Right kidney (tissue), 1 donor: Measurements from ENCODE around the gene PSMD1.
"Not testable (repeated sequence)": the region's sequence is repeated elsewhere in the genome, so short reads cannot be mapped to it uniquely, and the experiment has no call there.

Experiments used
- DNase-seq: peaks from one replicate; pipeline ENCODE4 v3.0.0-alpha.2; 2016

PSMD1 gene

GRCh38 chr2:231111987-231112386 lies 55.3 kb downstream of the PSMD1 start:
- no peak for DNase-seq

- DNase-seq = no peak
Observed at GRCh38 chr2:231113489-231113888, 56.8 kb downstream of the PSMD1 start.

GRCh38 chr2:231115651-231116050 lies 59.0 kb downstream of the PSMD1 start:
- no peak for DNase-seq

DNA sequence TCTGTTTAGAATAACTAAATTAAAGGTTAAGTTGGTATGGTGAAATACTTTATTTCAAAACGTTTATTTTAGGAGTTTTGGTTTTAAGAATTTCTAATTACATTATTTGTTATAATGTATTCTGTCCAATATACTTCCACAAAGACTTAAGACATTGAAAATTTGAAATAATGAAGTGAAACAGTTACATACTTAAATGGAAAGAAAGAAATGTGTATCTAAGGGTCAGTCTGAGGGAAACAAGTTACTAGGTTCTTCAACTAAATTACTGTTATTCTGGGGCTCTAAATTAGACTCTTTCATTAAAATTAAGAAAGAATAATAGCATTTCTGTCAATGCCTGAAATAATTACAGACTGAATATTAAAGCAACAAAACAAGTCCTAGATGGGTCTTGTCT lies 60.5 kb downstream of the PSMD1 start:
- no peak for DNase-seq

DNA sequence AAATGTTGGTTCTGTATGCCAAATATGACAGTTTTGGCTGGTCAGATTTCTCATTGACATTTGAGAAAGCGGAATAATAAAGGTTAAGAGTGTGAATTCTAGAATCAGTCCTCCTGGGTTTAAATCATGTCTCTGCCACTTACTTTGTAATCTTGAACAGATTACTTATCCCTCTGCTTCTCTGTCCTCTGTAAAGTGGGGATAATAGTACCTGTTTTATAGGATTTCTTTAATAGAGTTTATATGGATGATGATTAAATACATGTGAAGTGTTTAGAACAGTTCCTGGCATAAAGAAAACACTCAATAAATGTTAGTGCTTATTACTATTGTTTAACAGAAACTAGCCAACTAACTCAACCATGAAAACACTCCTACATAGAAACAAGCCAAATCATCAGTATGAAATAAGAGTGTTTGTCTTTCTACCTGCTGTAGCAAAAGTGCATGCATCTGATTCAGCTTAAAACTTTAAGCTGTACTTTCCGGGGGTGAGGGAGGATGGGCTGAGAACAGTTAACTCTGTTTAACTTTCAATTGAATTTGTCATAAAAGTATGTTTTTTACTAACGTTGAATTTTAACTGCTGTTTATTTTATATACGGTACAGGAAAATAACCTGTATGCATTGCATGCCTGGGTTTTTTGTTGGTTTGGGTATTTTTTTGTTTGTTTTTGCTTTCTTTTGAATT lies 61.4 kb downstream of the PSMD1 start:
- DNase-seq = no peak

DNA sequence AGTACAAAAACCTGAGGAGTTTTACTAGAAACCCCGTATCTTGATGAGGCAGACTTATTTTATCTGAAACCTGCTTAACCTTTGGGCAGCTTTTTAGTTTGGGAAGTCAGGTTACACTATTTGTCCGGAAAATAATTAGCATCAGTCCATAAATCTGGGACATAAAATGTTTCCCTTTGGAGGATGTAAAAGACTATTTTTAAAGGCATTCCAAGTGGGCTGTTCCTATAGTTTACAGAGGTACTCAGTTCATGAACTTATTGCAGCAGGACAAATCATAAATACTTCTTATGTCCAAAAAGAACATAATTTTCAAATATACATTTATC lies 61.9 kb downstream of the PSMD1 start:
- DNase-seq = no peak

GRCh38 chr2:231123362-231123898 lies 66.8 kb downstream of the PSMD1 start:
- DNase-seq = peak; percentile 63

GRCh38 chr2:231124838-231125568 lies 68.3 kb downstream of the PSMD1 start, which contains the start of gene HTR2B:
Gene HTR2B (minus strand): TSS chr2:231125042. CDS start chr2:231123764, 1,278 bp downstream.
- peak; percentile 57 for DNase-seq

GRCh38 chr2:231126123-231126522 lies 69.5 kb downstream of the PSMD1 start:
- DNase-seq = no peak

GRCh38 chr2:231127480-231127879 lies 70.8 kb downstream of the PSMD1 start:
- no peak for DNase-seq

DNA sequence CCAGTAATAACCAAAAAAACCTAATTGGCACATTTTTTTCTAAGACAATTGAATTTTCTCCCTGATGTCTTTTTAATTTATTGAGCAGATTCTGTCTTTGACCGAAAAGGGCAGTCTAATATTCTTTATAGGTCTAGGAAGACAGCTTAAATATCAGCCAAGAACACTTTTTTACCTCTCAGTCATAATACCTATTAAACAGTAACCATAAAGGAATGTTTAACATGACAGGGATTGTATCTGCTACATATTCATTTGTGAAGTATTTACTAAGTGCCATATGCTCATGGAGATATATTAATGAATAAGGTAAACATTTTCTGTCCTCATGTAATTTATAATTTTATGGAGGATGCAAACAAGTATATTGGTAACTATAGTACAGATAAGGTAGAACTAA lies 71.3 kb downstream of the PSMD1 start:
- no peak for DNase-seq

DNA sequence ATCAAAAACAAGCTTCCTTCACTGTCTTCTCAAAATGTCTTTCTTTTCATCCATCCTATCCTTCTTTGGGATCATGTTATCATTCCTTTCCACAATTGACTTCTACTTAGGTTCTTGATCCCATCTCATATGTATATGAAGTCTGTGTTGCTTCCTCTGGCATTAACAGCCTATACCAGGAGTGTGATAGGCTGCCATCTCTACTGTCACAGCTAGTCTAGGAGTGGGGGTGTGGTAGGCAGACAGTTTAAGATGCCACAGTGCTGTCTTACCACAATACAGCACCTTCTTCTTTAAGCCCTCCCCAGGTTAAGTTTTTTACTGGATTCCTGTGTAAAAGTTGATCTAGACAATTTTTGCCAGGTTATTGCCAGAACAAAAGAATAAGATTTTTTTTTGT lies 71.9 kb downstream of the PSMD1 start:
- no peak for DNase-seq

DNA sequence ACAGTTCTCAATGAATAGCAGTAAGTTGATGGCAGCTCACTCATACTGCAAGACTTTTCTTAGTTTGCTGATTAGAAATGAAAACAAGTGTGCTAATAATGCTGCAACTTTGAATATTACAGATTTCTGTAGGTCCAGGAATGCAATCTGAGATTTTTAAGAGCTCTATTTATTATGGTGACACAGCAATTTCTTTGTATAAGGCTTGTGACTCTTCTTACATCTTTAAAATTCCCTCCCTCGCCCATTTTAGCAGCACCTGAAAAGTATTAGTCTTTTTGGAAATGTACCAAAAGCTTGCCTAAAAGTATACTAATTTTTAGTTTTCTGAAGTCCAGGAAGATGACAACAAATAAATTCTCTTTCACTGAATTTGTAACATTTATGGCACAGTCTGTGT lies 72.5 kb downstream of the PSMD1 start:
- no peak for DNase-seq

GRCh38 chr2:231130336-231131056 lies 73.8 kb downstream of the PSMD1 start:
- no peak for DNase-seq

GRCh38 chr2:231132129-231132528 lies 75.5 kb downstream of the PSMD1 start:
- DNase-seq = no peak

DNA sequence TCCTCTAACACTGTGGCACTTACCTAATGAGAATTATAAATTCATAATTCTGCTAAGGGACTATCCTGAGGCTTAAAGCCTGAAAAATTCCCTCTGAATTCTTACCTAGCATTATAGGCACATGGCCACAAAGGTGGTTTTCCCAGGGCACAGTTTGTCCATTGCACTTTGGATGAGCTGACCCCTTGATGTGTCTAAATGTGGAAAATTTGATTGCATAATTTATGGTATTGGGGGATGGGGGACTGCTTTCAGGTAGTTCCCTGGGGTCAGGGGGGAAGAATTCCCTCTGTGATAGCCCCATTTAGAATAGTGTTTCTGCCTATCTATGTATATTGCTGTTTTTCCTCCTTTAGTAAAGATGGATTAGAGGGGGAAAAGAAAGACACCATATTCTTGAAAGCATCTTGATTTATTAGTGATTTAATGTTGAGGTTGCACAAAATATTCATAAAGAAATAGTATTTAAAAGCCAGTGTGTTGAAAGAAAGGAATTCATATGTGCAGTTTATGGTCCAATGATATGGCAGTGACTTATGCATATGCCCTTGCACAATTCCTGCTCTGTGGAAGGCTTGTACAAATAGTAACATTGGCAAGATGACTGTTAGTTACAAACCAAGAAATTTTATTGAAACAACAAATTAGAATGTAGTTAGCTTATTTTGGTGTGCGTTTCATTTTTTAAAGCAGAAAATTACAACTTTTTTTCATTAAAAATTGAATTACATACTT lies 76.9 kb downstream of the PSMD1 start:
- DNase-seq = no peak

GRCh38 chr2:231134910-231135655 lies 78.4 kb downstream of the PSMD1 start:
- DNase-seq = no peak

- DNase-seq = no peak
Observed at GRCh38 chr2:231138699-231139098, 82.0 kb downstream of the PSMD1 start.

- DNase-seq = no peak
Observed at GRCh38 chr2:231139796-231140195, 83.1 kb downstream of the PSMD1 start.

DNA sequence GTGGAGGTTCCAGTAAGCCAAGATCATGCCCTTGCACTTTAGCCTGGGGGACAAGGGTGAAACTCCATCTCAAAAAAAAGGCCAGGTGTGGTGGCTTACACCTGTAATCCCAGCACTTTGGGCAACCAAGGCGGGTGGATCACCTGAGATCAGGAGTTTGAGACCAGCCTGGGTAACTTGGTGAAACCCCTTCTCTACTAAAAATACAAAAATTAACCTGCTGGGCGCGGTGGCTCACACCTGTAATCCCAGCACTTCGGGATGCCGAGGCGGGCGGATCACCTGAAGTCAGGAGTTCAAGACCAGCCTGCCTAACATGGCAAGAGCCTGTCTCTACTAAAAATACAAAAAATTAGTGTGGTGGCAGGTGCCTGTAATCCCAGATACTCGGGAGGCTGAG lies 84.1 kb downstream of the PSMD1 start:
- not testable (repeated sequence) for DNase-seq

DNA sequence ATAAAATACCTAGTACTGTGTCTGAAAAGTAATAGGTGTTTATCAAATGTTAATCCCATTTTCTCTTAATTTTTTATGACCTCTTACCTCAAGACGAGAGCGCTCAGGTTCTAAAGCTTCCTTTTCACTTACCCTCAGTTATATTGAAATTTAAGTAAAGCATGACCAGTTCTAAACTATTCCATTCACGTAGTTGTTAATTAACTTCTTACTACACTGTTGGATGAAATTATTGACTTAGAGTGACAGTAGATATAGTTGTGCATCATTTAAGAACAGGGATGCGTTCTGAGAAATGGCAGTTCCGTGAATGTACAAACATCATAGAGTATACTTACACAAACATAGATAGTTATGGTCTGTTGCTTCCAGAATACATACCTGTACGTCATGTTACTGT lies 88.2 kb downstream of the PSMD1 start:
- no peak for DNase-seq

GRCh38 chr2:231146665-231147064 lies 90.0 kb downstream of the PSMD1 start:
- DNase-seq = no peak
